ENCODE measurements around the gene SLC36A2. TPM values are rescaled to one million over a fixed set of nuclear protein-coding genes. Genes with fewer than 3 reads are reported as not detected.

Gene SLC36A2
- total and polyA plus RNA-seq, 2 donors (not counting 1 experiment from before 2014, with no cell fraction given): not detected

- POLR2A ChIA-PET: no interaction called here
- no peak for DNase-seq
- Histone ChIP-seq H3K27ac (ENCODE audit: low read length in 2 of 2) (no peak overlapping the region), H3K9ac (ENCODE audit: low read length) (no peak overlapping the region), H3K27me3 (replicated peaks in 1 of 4; ENCODE audit: control extremely low read depth in 1 of 4, control insufficient read depth in 3 of 4, insufficient read depth in 4 of 4, low read length in 3 of 4) (peaks cover 0 to 3% (median 0%) of the 10 kb centered on the region in 4 experiments), H3K36me3 (replicated peaks in 1 of 2; ENCODE audit: control extremely low read depth in 1 of 2, control insufficient read depth in 1 of 2, extremely low read depth in 1 of 2, insufficient read depth in 2 of 2, low read length in 1 of 2) (no peaks in the 10 kb centered on the region), H3K4me2 (replicated peaks; ENCODE audit: low read depth, low read length, poor library complexity, severe bottlenecking) (no peak overlapping the region), H4K20me1 (ENCODE audit: control insufficient read depth, insufficient read depth, low read length, poor library complexity, severe bottlenecking) (no peaks in the 10 kb centered on the region), H3K4me1 (ENCODE audit: control insufficient read depth in 2 of 2, insufficient read depth in 2 of 2, low read length in 2 of 2) (no peaks in the 10 kb centered on the region), H2AFZ (ENCODE audit: insufficient read depth, low read depth, low read length, poor library complexity, severe bottlenecking) (no peak overlapping the region), H3K9me3 (ENCODE audit: control extremely low read depth in 1 of 3, control insufficient read depth in 2 of 3, insufficient read depth in 1 of 3, low read length in 2 of 3) (peaks cover 0 to 1% (median 0%) of the 10 kb centered on the region in 3 donors), H3K4me3 (ENCODE audit: control extremely low read depth in 1 of 5, extremely low read depth in 1 of 5, insufficient read depth in 1 of 5, low read depth in 2 of 5, low read length in 4 of 5) (no peak overlapping the region), H3K79me2 (ENCODE audit: control insufficient read depth, insufficient read depth, low read length) (no peaks in the 10 kb centered on the region)
- Mint-ChIP-seq H3K4me1 (no peaks in the 10 kb centered on the region), H3K9me3 (ENCODE audit: insufficient read depth) (no peaks in the 10 kb centered on the region), H3K27ac (no peak overlapping the region), H3K27me3 (peaks cover 36% of the 10 kb centered on the region), H3K4me3 (no peak overlapping the region)
- intact Hi-C loops (cut with micrococcal nuclease): no loop called here
- WGBS (ENCODE audit: insufficient coverage): 80% methylated on average over 1 of the region's 2 CpGs
- ATAC-seq (ENCODE audit: low read depth): no peak
- CTCF ChIA-PET: interaction anchor here (0.7 kb wide), 1 partner anchor 51 kb away, joined by 4 read pairs; no protein-coding TSS in a partner anchor
- TF ChIP-seq CTCF (IDR thresholded peaks at IDR 0.05) (no peak), EZH2 (IDR thresholded peaks at IDR 0.05; ENCODE audit: borderline replicate concordance, insufficient read depth, low read depth, low read length, poor library complexity, severe bottlenecking) (no peak)
Measured at GRCh38 chr5:151384106-151384505, 36.7 kb upstream of the SLC36A2 start.

- DNase-seq (no peak), ATAC-seq (ENCODE audit: low read depth) (no peak)
- Histone ChIP-seq H4K20me1 (ENCODE audit: control insufficient read depth, insufficient read depth, low read length, poor library complexity, severe bottlenecking) (no peaks in the 10 kb centered on the region), H3K36me3 (replicated peaks in 1 of 2; ENCODE audit: control extremely low read depth in 1 of 2, control insufficient read depth in 1 of 2, extremely low read depth in 1 of 2, insufficient read depth in 2 of 2, low read length in 1 of 2) (no peaks in the 10 kb centered on the region), H3K79me2 (ENCODE audit: control insufficient read depth, insufficient read depth, low read length) (no peaks in the 10 kb centered on the region), H3K4me3 (ENCODE audit: control extremely low read depth in 1 of 5, extremely low read depth in 1 of 5, insufficient read depth in 1 of 5, low read depth in 2 of 5, low read length in 4 of 5) (no peak overlapping the region), H2AFZ (ENCODE audit: insufficient read depth, low read depth, low read length, poor library complexity, severe bottlenecking) (no peak overlapping the region), H3K9ac (ENCODE audit: low read length) (no peak overlapping the region), H3K4me2 (replicated peaks; ENCODE audit: low read depth, low read length, poor library complexity, severe bottlenecking) (no peak overlapping the region), H3K9me3 (ENCODE audit: control extremely low read depth in 1 of 3, control insufficient read depth in 2 of 3, insufficient read depth in 1 of 3, low read length in 2 of 3) (peaks cover 0 to 6% (median 0%) of the 10 kb centered on the region in 3 donors), H3K27me3 (replicated peaks in 1 of 4; ENCODE audit: control extremely low read depth in 1 of 4, control insufficient read depth in 3 of 4, insufficient read depth in 4 of 4, low read length in 3 of 4) (peaks cover 0 to 3% (median 0%) of the 10 kb centered on the region in 4 experiments), H3K4me1 (ENCODE audit: control insufficient read depth in 2 of 2, insufficient read depth in 2 of 2, low read length in 2 of 2) (no peaks in the 10 kb centered on the region), H3K27ac (ENCODE audit: low read length in 2 of 2) (no peak overlapping the region)
- intact Hi-C loops (cut with micrococcal nuclease): no loop called here
- Mint-ChIP-seq H3K9me3 (ENCODE audit: insufficient read depth) (no peaks in the 10 kb centered on the region), H3K4me3 (no peak overlapping the region), H3K27me3 (peaks cover 33% of the 10 kb centered on the region), H3K4me1 (no peaks in the 10 kb centered on the region), H3K27ac (no peak overlapping the region)
- POLR2A ChIA-PET: no interaction called here
- TF ChIP-seq CTCF (IDR thresholded peaks at IDR 0.05) (no peak), EZH2 (IDR thresholded peaks at IDR 0.05; ENCODE audit: borderline replicate concordance, insufficient read depth, low read depth, low read length, poor library complexity, severe bottlenecking) (no peak)
- CTCF ChIA-PET: no interaction called here
- WGBS (ENCODE audit: insufficient coverage): 83% methylated on average over 4 of the region's 8 CpGs
Measured at GRCh38 chr5:151383011-151383410, 35.7 kb upstream of the SLC36A2 start.

Data from B cell (primary cell).